Measurements from ENCODE around the gene EIF4A3. TPM values are rescaled to one million over a fixed set of nuclear protein-coding genes. Genes with fewer than 3 reads are reported as not detected.

Gene EIF4A3
- total and polyA plus RNA-seq, 4 donors = 29.0 to 35.1 (median 33.4) TPM

GRCh38 chr17:80089762-80090161 is 57.2 kb downstream of the EIF4A3 start:
- DNase-seq (ENCODE audit: low spot score) = no peak
- no peaks in the 10 kb centered on the region for H3K27me3 ChIP-seq (ENCODE audit: control insufficient read depth in 4 of 4, insufficient read depth in 4 of 4, low read length in 3 of 4)
- no peaks in the 10 kb centered on the region for H3K4me1 ChIP-seq (ENCODE audit: control insufficient read depth in 4 of 4, insufficient read depth in 4 of 4, low read length in 3 of 4)
- H3K36me3 ChIP-seq (ENCODE audit: control insufficient read depth in 4 of 4, insufficient read depth in 3 of 4, low read depth in 1 of 4, low read length in 3 of 4) = no peaks in the 10 kb centered on the region
- no peak overlapping the region for H3K27ac ChIP-seq (ENCODE audit: low read depth in 1 of 2, low read length in 2 of 2)
- H3K4me3 ChIP-seq (ENCODE audit: low read depth in 1 of 3, low read length in 3 of 3) = no peak overlapping the region
- 96% methylated on average over 16 of the region's 16 CpGs for WGBS
- no peaks in the 10 kb centered on the region for H3K9me3 ChIP-seq (ENCODE audit: control insufficient read depth in 4 of 4, low read length in 3 of 4)
- no peak overlapping the region for H3K9ac ChIP-seq (ENCODE audit: low read depth in 1 of 2, low read length in 2 of 2)
- TF ChIP-seq JUND (IDR thresholded peaks at IDR 0.05) = no peak
- TF ChIP-seq REST (IDR thresholded peaks at IDR 0.05) = no peak
- no peak for TF ChIP-seq NR2F2 (IDR thresholded peaks at IDR 0.05)
- no peak for TF ChIP-seq RXRA (IDR thresholded peaks at IDR 0.05)
- TF ChIP-seq TAF1 (conservative IDR thresholded peaks at IDR 0.05) = no peak
- no peak for TF ChIP-seq RAD21 (IDR thresholded peaks at IDR 0.05)
- TF ChIP-seq YY1 (IDR thresholded peaks at IDR 0.05) = no peak
- TF ChIP-seq HNF4A (conservative IDR thresholded peaks at IDR 0.05) = no peak
- no peak for TF ChIP-seq SP1 (IDR thresholded peaks at IDR 0.05)
- TF ChIP-seq ZBTB33 (IDR thresholded peaks at IDR 0.05) = no peak
- TF ChIP-seq GABPA (IDR thresholded peaks at IDR 0.05 in 1 of 2, conservative IDR thresholded peaks at IDR 0.05 in 1 of 2) = no peak
- no peak for TF ChIP-seq EGR1 (IDR thresholded peaks at IDR 0.05; ENCODE audit: low read depth in 2 of 2)

GRCh38 chr17:80087346-80088265 is 59.3 kb downstream of the EIF4A3 start:
- TF ChIP-seq NR2F2 (IDR thresholded peaks at IDR 0.05) = no peak
- no peaks in the 10 kb centered on the region for H3K9me3 ChIP-seq (ENCODE audit: control insufficient read depth in 4 of 4, low read length in 3 of 4)
- no peak for DNase-seq (ENCODE audit: low spot score)
- H3K27me3 ChIP-seq (ENCODE audit: control insufficient read depth in 4 of 4, insufficient read depth in 4 of 4, low read length in 3 of 4) = no peaks in the 10 kb centered on the region
- 87% methylated on average over 34 of the region's 34 CpGs for WGBS
- H3K9ac ChIP-seq (ENCODE audit: low read depth in 1 of 2, low read length in 2 of 2) = no peak overlapping the region
- no peak overlapping the region for H3K4me3 ChIP-seq (ENCODE audit: low read depth in 1 of 3, low read length in 3 of 3)
- no peaks in the 10 kb centered on the region for H3K36me3 ChIP-seq (ENCODE audit: control insufficient read depth in 4 of 4, insufficient read depth in 3 of 4, low read depth in 1 of 4, low read length in 3 of 4)
- H3K27ac ChIP-seq (ENCODE audit: low read depth in 1 of 2, low read length in 2 of 2) = no peak overlapping the region
- peaks cover 0 to 3% (median 0%) of the 10 kb centered on the region in 4 donors for H3K4me1 ChIP-seq (ENCODE audit: control insufficient read depth in 4 of 4, insufficient read depth in 4 of 4, low read length in 3 of 4)

Measured in liver (tissue), 9 donors.